Stomach (tissue), 4 donors: ENCODE measurements around the gene ASPG.

Experiments
- EP300 ChIP-seq: sonication (generic); formaldehyde crosslinking; IDR thresholded peaks from one replicate; pipeline ENCODE4 v1.6.1; 2017; ENCODE audit warnings: antibody characterized with exemption
- POLR2A ChIP-seq, 4 donors: fragments of 450-650 bp; IDR thresholded peaks; one replicate each; pipeline ENCODE4 v1.6.1; 2016; ENCODE audit warnings: antibody characterized with exemption in 4 of 4, control low read depth in 2 of 4, mild to moderate bottlenecking in 1 of 4, moderate library complexity in 1 of 4
- TF ChIP-seq, protein P1 (sequence below), 7 experiments: fragments of 450-650 bp in 4 of 7; fragments of 200-600 bp in 3 of 7; sonication (generic) in 3 of 7; IDR thresholded peaks; one replicate each; pipeline ENCODE4 v1.5.1; 2016 to 2019; ENCODE audit warnings: antibody characterized with exemption in 7 of 7, control low read depth in 2 of 7, mild to moderate bottlenecking in 1 of 7

GRCh38 chr14:104149278-104149595 is 63.7 kb downstream of the ASPG start:
- TF ChIP-seq POLR2A (IDR thresholded peaks at IDR 0.05) (no peak), EP300 (no peak)
- TF ChIP-seq, protein P1, sequence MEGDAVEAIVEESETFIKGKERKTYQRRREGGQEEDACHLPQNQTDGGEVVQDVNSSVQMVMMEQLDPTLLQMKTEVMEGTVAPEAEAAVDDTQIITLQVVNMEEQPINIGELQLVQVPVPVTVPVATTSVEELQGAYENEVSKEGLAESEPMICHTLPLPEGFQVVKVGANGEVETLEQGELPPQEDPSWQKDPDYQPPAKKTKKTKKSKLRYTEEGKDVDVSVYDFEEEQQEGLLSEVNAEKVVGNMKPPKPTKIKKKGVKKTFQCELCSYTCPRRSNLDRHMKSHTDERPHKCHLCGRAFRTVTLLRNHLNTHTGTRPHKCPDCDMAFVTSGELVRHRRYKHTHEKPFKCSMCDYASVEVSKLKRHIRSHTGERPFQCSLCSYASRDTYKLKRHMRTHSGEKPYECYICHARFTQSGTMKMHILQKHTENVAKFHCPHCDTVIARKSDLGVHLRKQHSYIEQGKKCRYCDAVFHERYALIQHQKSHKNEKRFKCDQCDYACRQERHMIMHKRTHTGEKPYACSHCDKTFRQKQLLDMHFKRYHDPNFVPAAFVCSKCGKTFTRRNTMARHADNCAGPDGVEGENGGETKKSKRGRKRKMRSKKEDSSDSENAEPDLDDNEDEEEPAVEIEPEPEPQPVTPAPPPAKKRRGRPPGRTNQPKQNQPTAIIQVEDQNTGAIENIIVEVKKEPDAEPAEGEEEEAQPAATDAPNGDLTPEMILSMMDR (IDR thresholded peaks at IDR 0.05) = no peak
